Breast epithelium (tissue), 3 donors: ENCODE data around the gene XDH.

Experiments
- POLR2A ChIP-seq: fragments of 450-650 bp; IDR thresholded peaks from one replicate; pipeline ENCODE4 v1.6.1; 2016; ENCODE audit warnings: antibody characterized with exemption, mild to moderate bottlenecking, moderate library complexity
- TF ChIP-seq, protein P1 (sequence below), 3 donors: fragments of 450-650 bp; IDR thresholded peaks; one replicate each; pipeline ENCODE4 v1.5.1; 2016 to 2017; ENCODE audit warnings: antibody characterized with exemption in 3 of 3, mild to moderate bottlenecking in 3 of 3, moderate library complexity in 3 of 3

DNA sequence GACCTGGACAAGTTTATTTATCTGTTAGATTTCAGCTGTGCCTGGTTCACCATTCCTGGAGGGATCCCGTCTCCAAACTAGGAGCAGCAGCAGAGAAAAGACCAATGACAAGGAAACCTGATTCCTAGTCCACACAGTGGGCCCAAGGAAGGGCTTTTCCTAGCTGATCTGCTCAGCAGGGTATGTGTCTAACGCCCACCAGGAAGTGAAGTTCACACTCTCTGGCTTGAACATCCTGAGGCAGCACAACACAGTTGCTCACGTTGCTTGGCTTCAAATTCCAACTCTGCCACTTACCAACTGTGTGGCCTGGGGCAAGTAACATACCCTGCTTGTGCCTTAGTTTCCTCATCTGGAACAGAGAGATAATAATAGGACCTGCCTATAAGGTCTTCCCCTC is 42.9 kb downstream of the XDH start:
- no peak for TF ChIP-seq POLR2A
- TF ChIP-seq, protein P1, sequence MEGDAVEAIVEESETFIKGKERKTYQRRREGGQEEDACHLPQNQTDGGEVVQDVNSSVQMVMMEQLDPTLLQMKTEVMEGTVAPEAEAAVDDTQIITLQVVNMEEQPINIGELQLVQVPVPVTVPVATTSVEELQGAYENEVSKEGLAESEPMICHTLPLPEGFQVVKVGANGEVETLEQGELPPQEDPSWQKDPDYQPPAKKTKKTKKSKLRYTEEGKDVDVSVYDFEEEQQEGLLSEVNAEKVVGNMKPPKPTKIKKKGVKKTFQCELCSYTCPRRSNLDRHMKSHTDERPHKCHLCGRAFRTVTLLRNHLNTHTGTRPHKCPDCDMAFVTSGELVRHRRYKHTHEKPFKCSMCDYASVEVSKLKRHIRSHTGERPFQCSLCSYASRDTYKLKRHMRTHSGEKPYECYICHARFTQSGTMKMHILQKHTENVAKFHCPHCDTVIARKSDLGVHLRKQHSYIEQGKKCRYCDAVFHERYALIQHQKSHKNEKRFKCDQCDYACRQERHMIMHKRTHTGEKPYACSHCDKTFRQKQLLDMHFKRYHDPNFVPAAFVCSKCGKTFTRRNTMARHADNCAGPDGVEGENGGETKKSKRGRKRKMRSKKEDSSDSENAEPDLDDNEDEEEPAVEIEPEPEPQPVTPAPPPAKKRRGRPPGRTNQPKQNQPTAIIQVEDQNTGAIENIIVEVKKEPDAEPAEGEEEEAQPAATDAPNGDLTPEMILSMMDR (IDR thresholded peaks at IDR 0.05), result no peak
